Naive thymus-derived CD4-positive, alpha-beta T cell (primary cell): ENCODE data around the gene ZNHIT3. TPM values are rescaled to one million over a fixed set of nuclear protein-coding genes. Genes with fewer than 3 reads are reported as not detected.

ENCODE experiments used
- ATAC-seq: fragments of 150-1000 bp; cut with Tn5 transposase; 2 replicates; pipeline ENCODE4 v1.10.0; 2021; ENCODE audit warnings: mild to moderate bottlenecking, moderate library complexity
- CTCF ChIA-PET: fragments of 350-600 bp; sonication (Branson Sonifier 250); formaldehyde crosslinking; loops from one replicate; lab custom pipeline; 2021; ENCODE audit warnings: antibody characterized with exemption; lab: Charles Lee
- POLR2A ChIA-PET: fragments of 350-600 bp; sonication (Branson Sonifier 250); formaldehyde crosslinking; loops from one replicate; lab custom pipeline; 2021; ENCODE audit warnings: antibody characterized with exemption, inconsistent platforms; lab: Charles Lee
- DNase-seq, 9 donors: peaks; one replicate each; pipeline versions ENCODE4 v3.0.0 to v3.0.0-alpha.2; 2020 to 2022; ENCODE audit warnings: mixed read lengths in 1 of 9
- H3K27ac ChIP-seq: one replicate; pipeline ENCODE4 v1.7.0; 2013; ENCODE audit warnings: mild to moderate bottlenecking, low read depth, low read length, moderate library complexity
- H3K27me3 ChIP-seq, 2 donors: one replicate each; pipeline ENCODE4 v1.7.0; 2013; ENCODE audit warnings: low read length in 2 of 2, mild to moderate bottlenecking in 2 of 2, moderate library complexity in 2 of 2; ENCODE audit not compliant: control insufficient read depth in 2 of 2, insufficient read depth in 2 of 2
- H3K36me3 ChIP-seq, 3 experiments: 1 replicate in 2 of 3; 2 replicates in 1 of 3; pipeline ENCODE4 v1.7.0; 2013; ENCODE audit warnings: low read length in 3 of 3, mild to moderate bottlenecking in 3 of 3, moderate library complexity in 1 of 3; ENCODE audit not compliant: insufficient read depth in 3 of 3, control insufficient read depth in 2 of 3
- H3K4me1 ChIP-seq, 2 donors: one replicate each; pipeline ENCODE4 v1.7.0; 2013; ENCODE audit warnings: low read length in 2 of 2, mild to moderate bottlenecking in 2 of 2, moderate library complexity in 1 of 2; ENCODE audit not compliant: control insufficient read depth in 2 of 2, insufficient read depth in 2 of 2
- H3K4me3 ChIP-seq: 2 replicates; pipeline ENCODE4 v1.7.0; 2013; ENCODE audit warnings: mild to moderate bottlenecking, low read length
- H3K9me3 ChIP-seq, 3 experiments: 1 replicate in 2 of 3; 2 replicates in 1 of 3; pipeline ENCODE4 v1.7.0; 2013; ENCODE audit warnings: low read length in 3 of 3; ENCODE audit not compliant: control insufficient read depth in 2 of 3
- H3K27ac Mint-ChIP-seq, 9 donors: one replicate each; pipeline ENCODE4 v1.8.0; 2020 to 2022; ENCODE audit warnings: mixed read lengths in 9 of 9, mild to moderate bottlenecking in 8 of 9, moderate library complexity in 5 of 9, inconsistent platforms in 2 of 9
- H3K27me3 Mint-ChIP-seq, 5 donors: one replicate each; pipeline ENCODE4 v1.8.0; 2021 to 2022; ENCODE audit warnings: mixed read lengths in 5 of 5, mild to moderate bottlenecking in 1 of 5
- H3K36me3 Mint-ChIP-seq, 5 donors: one replicate each; pipeline ENCODE4 v1.8.0; 2020 to 2022; ENCODE audit warnings: mixed read lengths in 5 of 5, mild to moderate bottlenecking in 3 of 5, inconsistent platforms in 1 of 5
- H3K4me1 Mint-ChIP-seq, 7 donors: one replicate each; pipeline ENCODE4 v1.8.0; 2020 to 2022; ENCODE audit warnings: mixed read lengths in 7 of 7, mild to moderate bottlenecking in 3 of 7, inconsistent platforms in 1 of 7
- H3K4me3 Mint-ChIP-seq, 10 donors: one replicate each; pipeline ENCODE4 v1.8.0; 2020 to 2022; ENCODE audit warnings: mild to moderate bottlenecking in 10 of 10, mixed read lengths in 10 of 10, moderate library complexity in 6 of 10, inconsistent platforms in 2 of 10
- H3K9me3 Mint-ChIP-seq, 11 donors: one replicate each; pipeline ENCODE4 v1.8.0; 2020 to 2022; ENCODE audit warnings: mixed read lengths in 11 of 11, mild to moderate bottlenecking in 4 of 11, inconsistent platforms in 1 of 11, moderate library complexity in 1 of 11
- intact Hi-C, 2 donors: fragments of 100-400 bp; cut with micrococcal nuclease; formaldehyde crosslinking; loops; one replicate each; pipeline ENCODE4 v1.15.1; 2023
- polyA plus RNA-seq, 2 donors: library from polyadenylated mRNA; unstranded; fragments of 300-500 nt; fragmentation: Illumina TruSeq; gene quantifications; one replicate each; pipeline ENCODE4 v1.2.3, GENCODE V29; 2021
- total RNA-seq, 6 experiments: library from RNA in 5 of 6; stranded (reverse) in 5 of 6; gene quantifications; 1 replicate in 5 of 6; 2 replicates in 1 of 6; pipeline ENCODE4 v1.2.3 and lab custom pipeline; 2021 to 2026

ZNHIT3 gene
- total and polyA plus RNA-seq, 7 experiments from 2014 or later = 38.4 to 118 (median 58.7) TPM

DNA sequence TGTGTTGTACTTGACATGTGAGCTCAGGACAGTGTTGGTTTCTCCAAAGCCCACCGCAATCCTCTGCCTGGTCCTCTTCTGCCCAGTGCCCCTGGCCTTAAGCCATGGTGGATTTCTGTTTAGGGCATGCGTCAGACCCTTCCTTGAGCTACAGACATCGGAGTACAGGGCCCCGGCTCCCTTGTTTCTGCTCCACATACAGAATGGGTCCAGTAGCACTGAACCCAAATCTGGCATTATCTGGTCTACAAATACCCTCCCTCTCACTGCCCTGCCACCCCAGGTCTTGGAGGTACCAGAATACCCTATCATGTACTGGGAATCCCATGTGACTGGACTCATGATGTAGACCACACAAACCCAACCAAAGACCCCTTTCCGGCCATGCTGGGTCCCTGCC, 27.4 kb upstream of the ZNHIT3 start:
- no peak overlapping the region for H3K27ac Mint-ChIP-seq
- H3K36me3 ChIP-seq = no peaks in the 10 kb centered on the region
- H3K27me3 ChIP-seq = peaks cover 0 to 4% of the 10 kb centered on the region in 2 donors
- ChIA-PET POLR2A (no interaction called here), CTCF (no interaction called here)
- H3K4me1 Mint-ChIP-seq = no peaks in the 10 kb centered on the region
- no peak overlapping the region for H3K27ac ChIP-seq
- H3K4me3 ChIP-seq = no peak overlapping the region
- DNase-seq (no peak), ATAC-seq (no peak)
- H3K27me3 Mint-ChIP-seq = peaks cover 20 to 33% (median 32%) of the 10 kb centered on the region in 5 donors
- no peaks in the 10 kb centered on the region for H3K4me1 ChIP-seq
- peaks cover 0 to 3% (median 0%) of the 10 kb centered on the region in 11 donors for H3K9me3 Mint-ChIP-seq
- no peak overlapping the region for H3K4me3 Mint-ChIP-seq
- no peaks in the 10 kb centered on the region for H3K36me3 Mint-ChIP-seq
- intact Hi-C loops = no loop called here
- no peaks in the 10 kb centered on the region for H3K9me3 ChIP-seq

DNA sequence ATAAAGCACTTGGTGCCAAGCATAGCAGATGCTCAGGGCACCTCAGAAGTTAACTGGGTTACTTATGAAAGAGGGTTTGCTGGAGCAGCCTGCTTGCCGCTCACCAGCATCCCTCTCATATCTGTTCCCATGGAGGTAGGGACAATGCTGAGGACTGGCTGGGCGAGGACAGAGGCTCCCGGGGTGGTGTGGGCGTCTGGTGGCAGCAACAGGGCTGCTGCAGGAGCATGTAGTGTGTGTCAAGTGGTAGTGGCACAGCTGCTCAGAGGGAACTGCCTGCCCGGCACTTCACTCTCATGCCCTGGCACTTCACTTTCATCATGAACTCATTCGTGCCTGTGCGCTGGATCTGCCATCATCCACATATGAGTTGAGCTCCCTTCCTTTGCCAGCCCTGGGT, 26.9 kb upstream of the ZNHIT3 start:
- ATAC-seq (no peak), DNase-seq (no peak)
- H3K9me3 Mint-ChIP-seq = peaks cover 0 to 3% (median 0%) of the 10 kb centered on the region in 11 donors
- H3K36me3 ChIP-seq = no peaks in the 10 kb centered on the region
- no peak overlapping the region for H3K27ac ChIP-seq
- intact Hi-C loops = no loop called here
- H3K4me1 ChIP-seq = no peaks in the 10 kb centered on the region
- H3K27me3 Mint-ChIP-seq = peaks cover 20 to 33% (median 32%) of the 10 kb centered on the region in 5 donors
- no peaks in the 10 kb centered on the region for H3K4me1 Mint-ChIP-seq
- no peak overlapping the region for H3K27ac Mint-ChIP-seq
- CTCF ChIA-PET = no interaction called here
- peaks cover 0 to 4% of the 10 kb centered on the region in 2 donors for H3K27me3 ChIP-seq
- POLR2A ChIA-PET = no interaction called here
- no peaks in the 10 kb centered on the region for H3K9me3 ChIP-seq
- H3K4me3 Mint-ChIP-seq = no peak overlapping the region
- no peaks in the 10 kb centered on the region for H3K36me3 Mint-ChIP-seq
- no peak overlapping the region for H3K4me3 ChIP-seq

DNA sequence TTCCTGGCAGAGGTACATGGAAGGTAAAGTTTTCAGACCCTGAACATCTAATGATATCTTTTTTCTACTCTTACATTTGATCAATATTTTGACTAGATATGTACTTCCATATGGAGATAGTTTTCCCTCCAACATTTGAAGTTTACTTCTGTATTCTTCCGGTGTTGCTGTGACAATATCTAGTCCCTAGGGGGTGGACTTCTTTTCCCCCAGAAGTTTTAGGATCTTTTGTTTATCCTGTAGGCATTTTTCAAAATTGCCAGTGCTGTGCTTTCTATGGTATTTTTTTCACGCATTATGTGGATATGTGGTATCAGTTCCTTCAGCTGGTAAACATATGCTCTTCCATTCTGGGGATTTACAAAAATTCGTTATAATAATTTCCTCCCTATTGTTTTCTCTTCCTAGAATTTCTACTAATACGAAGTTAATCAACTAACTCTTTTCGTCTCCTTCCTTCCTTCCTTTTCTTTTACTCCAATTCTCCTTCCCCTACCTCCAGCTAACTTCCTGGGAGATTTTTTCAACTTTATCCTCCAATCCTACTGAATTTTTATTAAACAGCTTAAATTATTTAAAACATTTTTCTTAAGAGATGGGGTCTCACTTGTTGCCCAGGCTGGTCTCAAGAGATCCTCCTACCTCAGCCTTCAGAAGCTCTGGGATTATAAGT, 26.1 kb upstream of the ZNHIT3 start:
- H3K36me3 ChIP-seq = no peaks in the 10 kb centered on the region
- no peak overlapping the region for H3K4me3 ChIP-seq
- no peaks in the 10 kb centered on the region for H3K4me1 Mint-ChIP-seq
- H3K4me1 ChIP-seq = no peaks in the 10 kb centered on the region
- no peaks in the 10 kb centered on the region for H3K9me3 ChIP-seq
- DNase-seq (no peak), ATAC-seq (no peak)
- H3K27me3 Mint-ChIP-seq = peaks cover 25 to 41% (median 38%) of the 10 kb centered on the region in 5 donors
- no peak overlapping the region for H3K27ac Mint-ChIP-seq
- H3K27me3 ChIP-seq = peaks cover 0 to 4% of the 10 kb centered on the region in 2 donors
- POLR2A ChIA-PET = no interaction called here
- H3K4me3 Mint-ChIP-seq = no peak overlapping the region
- intact Hi-C loops = no loop called here
- H3K36me3 Mint-ChIP-seq = peaks cover 0 to 1% (median 0%) of the 10 kb centered on the region in 5 donors
- H3K9me3 Mint-ChIP-seq = peaks cover 0 to 3% (median 0%) of the 10 kb centered on the region in 11 donors
- H3K27ac ChIP-seq = no peak overlapping the region
- CTCF ChIA-PET = no interaction called here

DNA sequence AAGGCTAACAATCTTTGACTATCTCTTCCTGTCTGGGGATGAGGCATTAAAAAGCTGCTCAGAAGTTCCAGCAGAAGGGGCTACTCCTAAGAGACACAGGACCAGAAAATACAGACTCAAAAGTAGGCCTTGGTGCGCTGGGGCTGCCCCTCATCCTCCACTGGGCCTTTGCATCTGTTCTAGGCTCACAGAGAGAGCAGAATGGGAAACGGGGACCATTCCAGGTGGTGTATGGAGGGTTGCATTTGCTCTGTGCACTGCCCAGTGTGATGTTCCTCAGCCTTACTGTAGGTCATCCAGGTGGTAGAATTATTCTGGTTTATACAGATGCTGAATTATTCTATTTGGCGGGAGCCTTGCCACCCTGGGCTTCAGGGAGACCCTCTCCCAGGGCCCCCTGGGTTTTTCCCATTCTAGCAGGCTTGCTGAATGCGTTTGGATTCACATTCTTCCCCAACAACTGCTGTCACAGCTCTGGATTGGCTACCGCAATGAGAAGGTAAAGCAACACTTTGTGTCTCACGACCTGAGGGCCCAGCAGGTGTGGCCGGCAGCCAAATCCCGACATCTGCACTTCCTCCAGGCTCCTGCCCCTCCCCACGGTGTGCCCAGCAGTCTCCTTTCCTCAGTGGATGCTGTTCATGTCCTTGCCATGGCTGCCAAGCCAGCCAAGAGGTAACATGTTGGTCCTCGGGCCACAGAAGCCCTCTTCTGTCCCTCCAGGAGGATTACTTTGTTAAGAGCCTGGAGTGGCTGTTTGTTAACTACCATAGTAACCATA, 25.0 kb upstream of the ZNHIT3 start:
- POLR2A ChIA-PET = no interaction called here
- Histone ChIP-seq H3K27me3 (peaks cover 0 to 4% of the 10 kb centered on the region in 2 donors), H3K4me1 (no peaks in the 10 kb centered on the region), H3K4me3 (no peak overlapping the region), H3K9me3 (no peaks in the 10 kb centered on the region), H3K27ac (no peak overlapping the region), H3K36me3 (no peaks in the 10 kb centered on the region)
- H3K36me3 Mint-ChIP-seq = peaks cover 0 to 5% (median 0%) of the 10 kb centered on the region in 5 donors
- ATAC-seq = no peak
- no peak for DNase-seq
- H3K27ac Mint-ChIP-seq = no peak overlapping the region
- H3K9me3 Mint-ChIP-seq = peaks cover 0 to 4% (median 0%) of the 10 kb centered on the region in 11 donors
- CTCF ChIA-PET = no interaction called here
- H3K4me1 Mint-ChIP-seq = no peaks in the 10 kb centered on the region
- no peak overlapping the region for H3K4me3 Mint-ChIP-seq
- peaks cover 33 to 52% (median 46%) of the 10 kb centered on the region in 5 donors for H3K27me3 Mint-ChIP-seq
- intact Hi-C loops = no loop called here

DNA sequence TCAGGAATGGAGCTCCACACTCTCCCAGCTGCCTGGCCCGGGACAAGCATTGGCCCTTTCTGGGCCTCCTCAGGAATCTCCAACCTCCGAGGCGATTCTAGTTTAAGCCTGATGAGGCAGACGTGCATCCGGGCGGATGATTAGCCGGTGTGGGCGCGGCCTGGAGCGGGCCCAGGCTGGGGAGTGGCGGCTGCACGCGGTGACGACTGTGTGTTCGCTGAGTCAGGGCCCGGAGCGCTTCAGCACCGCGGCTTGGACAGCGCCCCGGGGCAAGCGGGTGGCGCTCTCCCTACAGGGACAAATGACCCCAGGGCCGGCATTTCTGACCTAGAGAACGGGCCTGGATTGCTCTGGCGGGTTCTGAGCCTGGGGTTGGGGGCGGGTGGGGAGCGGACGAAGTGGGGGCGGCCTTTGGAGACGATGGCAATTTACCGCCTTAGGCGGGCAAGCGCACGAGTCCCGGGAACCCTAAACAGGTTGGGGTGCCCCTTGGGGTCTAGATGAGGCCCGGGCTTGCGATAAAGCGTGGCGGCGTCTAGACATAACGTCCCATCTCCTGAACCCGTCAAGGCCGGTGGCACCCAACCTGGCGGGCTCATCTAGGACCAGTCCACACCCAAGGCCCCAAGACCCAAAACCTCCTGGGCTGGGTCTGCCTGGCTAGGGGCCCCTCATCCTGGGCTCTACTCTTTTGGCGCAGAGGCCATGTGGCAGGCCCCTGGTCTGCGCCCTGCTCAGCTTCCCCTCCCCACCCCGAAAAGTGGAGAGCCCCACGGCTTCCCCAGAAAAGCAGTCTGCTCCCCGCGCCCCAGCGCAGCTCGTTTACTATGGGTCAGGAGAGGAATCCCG, 22.3 kb upstream of the ZNHIT3 start:
- Mint-ChIP-seq H3K9me3 (peaks cover 0 to 4% (median 0%) of the 10 kb centered on the region in 11 donors), H3K27ac (no peak overlapping the region), H3K4me3 (no peak overlapping the region), H3K36me3 (peaks cover 0 to 5% (median 0%) of the 10 kb centered on the region in 5 donors), H3K4me1 (no peaks in the 10 kb centered on the region), H3K27me3 (peaks cover 44 to 76% (median 67%) of the 10 kb centered on the region in 5 donors)
- no peak overlapping the region for H3K4me3 ChIP-seq
- DNase-seq (peak in 6 of 9 donors; percentile 15 to 75 (median 29)), ATAC-seq (peak; percentile 79)
- ChIA-PET CTCF (no interaction called here), POLR2A (no interaction called here)
- H3K27ac ChIP-seq = no peak overlapping the region
- H3K27me3 ChIP-seq = peaks cover 0 to 4% of the 10 kb centered on the region in 2 donors
- H3K4me1 ChIP-seq = no peaks in the 10 kb centered on the region
- no peaks in the 10 kb centered on the region for H3K36me3 ChIP-seq
- H3K9me3 ChIP-seq = no peaks in the 10 kb centered on the region
- intact Hi-C loops = no loop called here

DNA sequence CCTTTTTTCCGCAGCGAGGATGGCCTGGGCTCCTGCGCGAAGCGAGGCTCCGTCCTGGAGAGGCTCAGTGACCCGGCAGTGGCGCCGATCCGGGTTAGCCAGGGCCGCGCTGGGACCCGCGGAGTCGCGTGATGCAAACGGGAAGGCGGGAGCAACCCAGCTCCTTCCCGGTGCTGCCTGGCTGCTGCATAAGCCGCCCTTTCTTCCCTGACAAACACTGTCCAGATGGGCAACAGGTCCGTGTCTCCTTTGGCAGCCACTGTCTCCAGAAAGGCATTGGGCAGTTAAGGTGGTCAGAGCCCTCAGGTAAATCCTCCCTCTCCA, 21.8 kb upstream of the ZNHIT3 start:
- no peaks in the 10 kb centered on the region for H3K4me1 Mint-ChIP-seq
- H3K36me3 Mint-ChIP-seq = peaks cover 0 to 5% (median 0%) of the 10 kb centered on the region in 5 donors
- Histone ChIP-seq H3K9me3 (no peaks in the 10 kb centered on the region), H3K4me1 (no peaks in the 10 kb centered on the region), H3K27ac (no peak overlapping the region), H3K4me3 (no peak overlapping the region), H3K36me3 (no peaks in the 10 kb centered on the region), H3K27me3 (peaks cover 0 to 4% of the 10 kb centered on the region in 2 donors)
- POLR2A ChIA-PET = no interaction called here
- H3K27ac Mint-ChIP-seq = no peak overlapping the region
- DNase-seq (no peak), ATAC-seq (no peak)
- CTCF ChIA-PET = no interaction called here
- peaks cover 44 to 76% (median 67%) of the 10 kb centered on the region in 5 donors for H3K27me3 Mint-ChIP-seq
- H3K4me3 Mint-ChIP-seq = no peak overlapping the region
- intact Hi-C loops = no loop called here
- H3K9me3 Mint-ChIP-seq = peaks cover 0 to 4% (median 0%) of the 10 kb centered on the region in 11 donors
